Stimulated activated CD8-positive, alpha-beta memory T cell treated with anti-CD3 and anti-CD28 coated beads, Interleukin-15, amount 100 ng/mL, for 48 hours (primary cell): ENCODE results near the gene ZNF837.
"Not testable (repeated sequence)": the region's sequence is repeated elsewhere in the genome, so short reads cannot be mapped to it uniquely, and the experiment has no call there.

Experiments used
- DNase-seq, 2 donors: peaks; one replicate each; pipeline ENCODE4 v3.0.0-alpha.2; 2020; ENCODE audit warnings: low read depth in 2 of 2

The ZNF837 gene

GRCh38 chr19:58396691-58397532 lies 16.1 kb upstream of the ZNF837 start:
- no peak for DNase-seq

DNA sequence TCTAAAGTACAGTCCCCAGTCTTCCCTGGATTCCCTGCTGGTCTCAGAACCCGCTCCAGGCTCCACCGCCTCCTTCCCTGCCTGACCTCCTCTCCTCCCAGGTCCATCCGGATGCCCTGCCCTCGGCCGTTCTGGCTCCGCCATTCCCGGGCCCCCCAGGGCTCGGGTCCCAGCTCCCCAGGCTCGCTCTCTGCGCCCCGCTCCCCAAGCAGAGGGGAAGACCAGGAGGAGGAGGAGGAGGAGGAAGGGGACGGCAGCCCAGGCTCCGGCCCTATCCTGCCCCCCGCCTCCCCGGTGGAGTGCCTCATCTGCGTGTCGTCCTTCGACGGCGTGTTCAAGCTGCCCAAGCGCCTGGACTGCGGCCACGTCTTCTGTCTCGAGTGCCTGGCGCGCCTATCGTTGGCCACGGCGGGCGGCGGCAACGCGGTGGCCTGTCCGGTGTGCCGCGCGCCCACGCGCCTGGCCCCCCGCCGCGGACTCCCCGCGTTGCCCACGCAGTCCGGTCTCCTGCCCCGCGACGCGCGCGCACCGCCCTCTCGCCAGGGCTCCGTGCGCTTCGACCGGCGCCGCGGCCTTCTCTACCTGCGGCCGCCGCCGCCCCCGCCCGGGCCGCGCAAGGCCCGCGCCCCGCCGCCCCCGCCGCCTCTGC lies 15.3 kb upstream of the ZNF837 start:
- no peak for DNase-seq

DNA sequence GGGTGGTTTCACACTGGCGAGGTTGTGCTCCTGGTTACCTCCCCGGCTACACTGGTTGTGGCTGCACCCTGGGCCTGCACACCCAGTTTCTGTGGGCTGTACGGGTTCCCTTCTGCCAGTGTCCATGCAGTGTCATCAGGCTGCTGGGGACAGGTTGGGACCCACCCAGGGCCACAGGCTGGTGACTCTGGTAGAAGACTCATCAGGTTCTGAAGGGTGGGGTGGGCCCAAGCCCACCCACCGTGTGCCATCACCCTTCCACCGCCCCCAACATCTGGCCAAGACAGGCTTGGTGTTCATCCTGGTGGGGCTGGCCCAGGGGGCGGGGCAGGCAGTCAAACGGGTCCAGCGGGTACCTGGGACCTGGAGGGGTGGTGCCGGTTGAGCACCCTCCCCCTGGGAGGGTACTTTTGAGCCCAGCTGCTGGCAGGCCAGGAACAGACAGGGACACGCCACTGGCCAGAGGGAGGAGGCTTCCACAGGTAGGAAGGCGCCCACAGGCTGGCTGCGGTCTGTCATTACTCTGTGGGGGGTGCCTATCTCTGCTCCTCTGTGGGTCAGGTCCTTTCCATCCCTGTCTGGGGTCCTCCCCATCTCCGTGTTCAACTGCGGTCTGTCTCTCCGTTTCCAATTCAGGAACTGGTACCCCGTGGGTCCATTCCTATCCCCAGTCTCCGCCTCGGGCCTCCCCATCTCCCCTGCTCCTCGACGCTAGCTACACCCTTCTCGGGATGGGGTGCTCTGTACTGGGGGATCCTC lies 14.6 kb upstream of the ZNF837 start, which contains the start of gene RNF225:
TSS of gene RNF225 (plus strand) at position 437 of the 759 bp plus-strand sequence. CDS start 434 bp downstream, outside the sequence.
- DNase-seq, result no peak

GRCh38 chr19:58394821-58395219 lies 14.0 kb upstream of the ZNF837 start:
- DNase-seq, result no peak

GRCh38 chr19:58393725-58394033 lies 12.8 kb upstream of the ZNF837 start:
- no peak for DNase-seq

- DNase-seq, result no peak
These were observed 12.3 kb upstream of the ZNF837 start for GRCh38 chr19:58392945-58393724.

DNA sequence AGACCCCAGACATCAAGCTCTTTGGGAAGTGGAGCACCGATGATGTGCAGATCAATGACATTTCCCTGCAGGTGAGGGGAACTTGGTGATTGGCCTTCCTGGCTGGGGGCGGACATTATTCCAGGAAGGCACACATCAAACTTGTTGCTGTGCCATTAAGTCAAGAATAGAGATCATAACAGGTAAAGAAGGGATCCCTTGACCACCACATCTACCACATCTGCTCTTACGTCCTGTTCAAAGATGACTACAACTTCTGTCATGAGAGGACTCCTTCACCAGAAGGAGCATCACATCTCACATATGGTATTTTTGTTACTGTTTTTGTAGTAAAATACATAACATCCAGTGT lies 7.3 kb upstream of the ZNF837 start:
- no peak for DNase-seq

DNA sequence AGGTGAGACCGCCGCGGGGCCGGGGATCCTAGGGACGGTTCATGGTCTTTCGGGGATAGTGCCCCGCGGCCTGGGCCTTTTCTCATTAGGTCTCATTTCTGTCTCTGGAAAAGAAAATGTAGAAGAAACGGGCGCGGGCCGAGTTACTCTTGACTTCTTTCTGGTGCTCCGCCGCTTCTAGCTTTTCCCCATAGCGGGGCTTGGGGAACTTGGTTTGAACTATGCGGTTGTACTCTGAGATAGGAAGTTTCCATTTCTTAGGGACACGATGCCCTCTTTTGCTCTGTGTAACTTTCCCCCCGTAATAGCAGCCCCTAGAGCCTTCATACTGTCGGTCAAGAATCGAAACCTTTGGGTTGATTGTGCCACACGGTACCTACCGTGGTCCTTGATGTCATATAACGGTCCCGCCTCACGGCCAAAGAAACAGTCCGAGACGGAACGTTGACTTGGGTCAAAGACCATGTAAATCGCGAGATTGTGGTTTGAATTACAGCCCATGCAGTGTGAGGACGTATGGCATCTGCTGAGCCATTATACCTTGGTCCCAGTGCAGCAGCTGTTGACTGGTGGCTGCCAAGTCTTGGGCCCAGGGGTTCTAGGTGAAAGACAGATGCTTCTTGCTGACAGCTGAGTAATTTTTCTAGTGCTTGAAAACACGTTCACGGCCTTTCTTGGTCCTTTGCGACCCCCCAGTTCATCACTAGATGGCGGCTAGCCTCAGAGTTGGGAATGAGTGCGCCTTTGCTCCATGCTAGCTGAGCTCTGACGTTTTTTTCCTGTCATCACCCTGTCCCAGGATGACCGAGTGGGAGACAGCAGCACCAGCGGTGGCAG lies 6.7 kb upstream of the ZNF837 start:
- DNase-seq, result no peak

DNA sequence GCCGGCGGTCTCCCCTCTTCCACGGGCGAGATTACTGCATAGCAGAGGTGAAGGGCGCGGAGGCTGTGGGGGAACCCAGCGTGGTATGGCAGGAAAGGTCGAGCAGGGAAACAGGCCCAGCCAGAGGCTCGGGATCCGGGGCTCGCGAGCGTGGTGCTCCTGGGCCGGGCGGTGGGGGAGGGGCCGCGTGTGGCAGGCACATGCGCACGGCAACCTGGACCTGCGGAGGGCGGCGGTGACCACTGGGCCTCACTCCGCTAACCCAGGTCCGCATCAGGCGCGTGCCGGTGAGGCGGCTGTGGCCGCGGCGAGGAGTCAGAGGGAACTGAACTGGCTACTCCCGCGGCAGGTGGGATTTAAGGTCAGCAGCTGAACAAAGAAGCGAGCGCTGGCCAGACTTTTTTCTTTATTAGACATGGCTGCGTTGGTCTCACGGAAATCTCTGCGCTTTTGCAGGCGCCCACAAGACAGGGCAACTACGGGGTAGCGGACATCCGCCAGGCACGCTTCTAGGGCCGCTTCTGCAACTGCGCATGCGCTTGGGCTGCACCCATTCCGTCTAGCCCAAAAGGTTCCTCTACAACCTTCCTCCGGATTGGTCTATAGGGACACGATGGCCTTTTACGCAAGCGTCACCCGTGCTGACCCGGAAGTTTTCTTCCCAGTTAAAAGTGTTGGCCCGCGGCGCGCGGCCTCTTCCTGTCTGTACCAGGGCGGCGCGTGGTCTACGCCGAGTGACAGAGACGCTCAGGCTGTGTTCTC lies 5.9 kb upstream of the ZNF837 start, which contains the start of gene RPS5:
TSS of gene RPS5 (plus strand) at position 694 of the 762 bp plus-strand sequence. CDS start 869 bp downstream, outside the sequence.
- DNase-seq, result peak; percentile 90 to 93

- no peak for DNase-seq
These were observed 5.2 kb upstream of the ZNF837 start for GRCh38 chr19:58385891-58386575.

DNA sequence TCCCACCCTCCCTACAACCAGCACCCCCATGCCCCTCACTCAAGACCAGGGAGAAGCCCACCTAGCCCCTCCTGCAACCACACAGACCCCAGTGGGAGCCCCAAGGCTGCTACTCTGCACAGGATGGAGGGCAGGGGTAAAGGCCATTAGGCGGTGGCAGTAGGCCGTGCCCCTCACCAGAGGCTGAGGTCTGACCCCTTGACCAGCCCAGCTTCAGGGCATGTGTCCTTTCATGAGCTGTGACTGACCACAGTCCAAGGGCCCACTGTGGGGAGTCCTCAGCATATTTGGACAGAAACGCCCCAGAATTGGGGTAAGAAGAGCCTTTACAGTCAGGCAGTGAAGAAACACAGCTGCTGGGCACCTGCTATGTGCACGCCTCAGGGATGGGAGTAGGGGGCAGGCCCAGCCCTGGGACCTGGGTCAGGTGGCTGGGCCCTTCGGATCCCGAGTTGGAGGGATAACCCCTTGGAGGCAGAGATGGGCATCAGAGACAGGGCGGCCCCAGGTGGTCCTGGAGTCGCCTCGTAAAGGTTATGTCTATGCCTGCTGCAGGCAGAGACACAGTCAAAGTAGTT lies 4.6 kb upstream of the ZNF837 start:
- DNase-seq, result no peak

GRCh38 chr19:58382997-58383603 lies 2.3 kb upstream of the ZNF837 start:
- DNase-seq, result no peak

- no peak for DNase-seq
These were observed 806 bp upstream of the ZNF837 start for GRCh38 chr19:58381460-58382212.

- no peak for DNase-seq
These were observed 681 bp downstream of the ZNF837 start for GRCh38 chr19:58380037-58380661.

- no peak for DNase-seq
These were observed 1.6 kb downstream of the ZNF837 start for GRCh38 chr19:58379246-58379645.

- DNase-seq, result not testable (repeated sequence)
These were observed 4.1 kb downstream of the ZNF837 start for GRCh38 chr19:58376724-58377123.

GRCh38 chr19:58374200-58374599 lies 6.6 kb downstream of the ZNF837 start:
- DNase-seq, result no peak
